Keratinocyte (primary cell): Measurements from ENCODE around the gene CFP. TPM values are rescaled to one million over a fixed set of nuclear protein-coding genes. Genes with fewer than 3 reads are reported as not detected.

Experiments used
- DNase-seq: peaks from one replicate; pipeline ENCODE4 v3.0.0-alpha.2; 2011; ENCODE audit warnings: low read depth, missing footprints, low spot score
- FAIRE-seq: peaks from 2 replicates; lab custom pipeline; 2011; peaks lifted over from hg19 to GRCh38; lab: Jason Lieb, UNC
- H2AFZ ChIP-seq: 2 replicates; pipeline ENCODE4 v1.6.0; 2012; ENCODE audit warnings: low read length, control low read depth, inconsistent platforms; ENCODE audit not compliant: control insufficient read depth
- H3K27ac ChIP-seq: 2 replicates; pipeline ENCODE4 v1.5.1; 2011; ENCODE audit warnings: low read length; ENCODE audit not compliant: control insufficient read depth, insufficient read depth
- H3K27me3 ChIP-seq: 3 replicates; pipeline ENCODE4 v1.6.0; 2011; ENCODE audit warnings: low read length; ENCODE audit not compliant: control insufficient read depth, insufficient read depth; ENCODE audit errors: extremely low read depth
- H3K36me3 ChIP-seq, 2 experiments: 2 replicates in 1 of 2; 3 replicates in 1 of 2; pipeline ENCODE4 v1.5.1; 2011; ENCODE audit warnings: low read length in 2 of 2, mild to moderate bottlenecking in 1 of 2; ENCODE audit not compliant: control insufficient read depth in 2 of 2, insufficient read depth in 2 of 2; ENCODE audit errors: extremely low read depth in 1 of 2
- H3K4me1 ChIP-seq: 3 replicates; pipeline ENCODE4 v1.5.1; 2011; ENCODE audit warnings: low read length; ENCODE audit not compliant: control insufficient read depth, insufficient read depth; ENCODE audit errors: extremely low read depth
- H3K4me2 ChIP-seq: 3 replicates; pipeline ENCODE4 v1.6.0; 2011; ENCODE audit warnings: low read depth, low read length; ENCODE audit not compliant: control insufficient read depth, insufficient read depth; ENCODE audit errors: extremely low read depth
- H3K4me3 ChIP-seq, 3 experiments: fragments of 200-600 bp in 1 of 3; sonication (generic) in 1 of 3; 2 replicates in 2 of 3; 3 replicates in 1 of 3; pipeline ENCODE4 v1.5.1; 2011 to 2016; ENCODE audit warnings: low read length in 3 of 3, mild to moderate bottlenecking in 3 of 3, control low read depth in 2 of 3, inconsistent platforms in 1 of 3, low read depth in 1 of 3, mixed read lengths in 1 of 3, mixed run types in 1 of 3, moderate library complexity in 1 of 3; ENCODE audit not compliant: control insufficient read depth in 2 of 3, insufficient read depth in 2 of 3; ENCODE audit errors: extremely low read depth in 1 of 3
- H3K79me2 ChIP-seq: 2 replicates; pipeline ENCODE4 v1.6.0; 2012; ENCODE audit warnings: low read length; ENCODE audit not compliant: control insufficient read depth, insufficient read depth
- H3K9ac ChIP-seq: 3 replicates; pipeline ENCODE4 v1.6.0; 2011; ENCODE audit warnings: low read length; ENCODE audit not compliant: control insufficient read depth, insufficient read depth; ENCODE audit errors: extremely low read depth
- H3K9me1 ChIP-seq: 3 replicates; pipeline ENCODE4 v1.6.0; 2011; ENCODE audit warnings: low read length; ENCODE audit not compliant: control insufficient read depth, insufficient read depth; ENCODE audit errors: extremely low read depth
- H3K9me3 ChIP-seq: 2 replicates; pipeline ENCODE4 v1.5.1; 2012; ENCODE audit warnings: low read depth, low read length; ENCODE audit not compliant: control insufficient read depth
- H4K20me1 ChIP-seq: 3 replicates; pipeline ENCODE4 v1.6.0; 2011; ENCODE audit warnings: low read length; ENCODE audit not compliant: control insufficient read depth, insufficient read depth; ENCODE audit errors: extremely low read depth
- EZH2 ChIP-seq: IDR thresholded peaks from one replicate; pipeline ENCODE4 v1.6.1; 2012; ENCODE audit warnings: inconsistent platforms, mild to moderate bottlenecking, low read length, moderate library complexity
- dilution Hi-C: fragments of 300-500 bp; cut with MboI; formaldehyde crosslinking; loops from one replicate; pipeline ENCODE4 v1.7.0; 2020; ENCODE audit warnings: low sequenced_read_pairs; ENCODE audit not compliant: extremely low pct_ligation_motif_present
- polyA plus RNA-seq, 5 experiments: library from polyadenylated mRNA; depleted of rRNA in 3 of 5; stranded (reverse) in 3 of 5; stranded (forward) in 1 of 5; unstranded in 1 of 5; fragments of >200 nt; gene quantifications; 1 replicate in 1 of 5; 2 replicates in 3 of 5; 3 replicates in 1 of 5; pipeline versions ENCODE4 v1.2.1 to v1.2.3, GENCODE V29; 2011 to 2012; ENCODE audit warnings: missing spikeins in 2 of 5, low read depth in 1 of 5, low replicate concordance in 1 of 5
- TF ChIP-seq, protein P1 (sequence below), 3 experiments: IDR thresholded peaks in 1 of 3; conservative IDR thresholded peaks in 1 of 3; optimal IDR thresholded peaks in 1 of 3; 2 replicates in 2 of 3; 3 replicates in 1 of 3; pipeline versions ENCODE3 to v1.5.1; 2011; ENCODE audit warnings: low read length in 3 of 3, mild to moderate bottlenecking in 3 of 3, moderate library complexity in 2 of 3, control low read depth in 1 of 3, inconsistent platforms in 1 of 3; ENCODE audit not compliant: insufficient read depth in 2 of 3; ENCODE audit errors: extremely low read depth in 1 of 3

Gene CFP
- polyA plus RNA-seq, 1 donor (not counting 4 experiments of a cell fraction or from before 2014, with no cell fraction given) = 0.04 TPM

DNA sequence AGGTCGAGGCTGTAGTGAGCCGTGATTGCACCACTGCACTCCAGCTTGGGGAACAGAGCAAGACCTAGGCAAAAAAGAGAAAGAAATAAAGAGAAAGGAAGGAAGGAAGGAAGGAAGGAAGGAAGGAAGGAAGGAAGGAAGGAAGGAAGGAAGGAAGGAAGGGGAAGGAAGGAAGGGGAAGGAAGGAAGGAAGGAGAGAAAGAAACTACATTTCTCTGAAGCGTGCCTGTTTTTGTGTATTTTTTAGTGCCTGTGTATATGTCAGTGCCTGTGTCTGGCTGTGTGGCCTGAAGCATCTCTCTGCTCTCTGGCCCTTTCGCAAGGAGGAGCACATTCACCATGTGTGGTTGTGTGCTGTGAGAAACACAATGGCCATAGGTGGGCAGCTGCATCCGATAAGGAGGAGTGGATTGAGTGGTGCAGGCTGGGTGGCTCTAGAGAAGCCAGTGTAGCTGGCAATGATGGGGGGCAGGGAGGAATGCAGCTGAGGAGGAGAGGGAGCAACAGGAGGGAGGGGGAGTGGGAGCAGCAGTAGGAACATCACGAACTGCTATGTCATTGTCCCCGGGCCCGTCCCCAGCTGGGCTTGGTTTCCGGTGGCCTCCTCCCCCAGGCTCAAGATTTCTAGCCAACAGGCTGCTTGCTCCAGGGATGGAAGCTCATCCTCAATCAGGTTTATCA lies 21.5 kb downstream of the CFP start:
- H3K9me1 ChIP-seq = no peaks in the 10 kb centered on the region
- no peaks in the 10 kb centered on the region for H3K9me3 ChIP-seq
- DNase-seq (no peak), FAIRE-seq (no peak)
- no peaks in the 10 kb centered on the region for H3K4me1 ChIP-seq
- H3K4me2 ChIP-seq = no peak overlapping the region
- H3K4me3 ChIP-seq = no peak overlapping the region
- no peaks in the 10 kb centered on the region for H3K79me2 ChIP-seq
- H3K36me3 ChIP-seq = no peaks in the 10 kb centered on the region
- H3K9ac ChIP-seq = no peak overlapping the region
- TF ChIP-seq, protein P1, sequence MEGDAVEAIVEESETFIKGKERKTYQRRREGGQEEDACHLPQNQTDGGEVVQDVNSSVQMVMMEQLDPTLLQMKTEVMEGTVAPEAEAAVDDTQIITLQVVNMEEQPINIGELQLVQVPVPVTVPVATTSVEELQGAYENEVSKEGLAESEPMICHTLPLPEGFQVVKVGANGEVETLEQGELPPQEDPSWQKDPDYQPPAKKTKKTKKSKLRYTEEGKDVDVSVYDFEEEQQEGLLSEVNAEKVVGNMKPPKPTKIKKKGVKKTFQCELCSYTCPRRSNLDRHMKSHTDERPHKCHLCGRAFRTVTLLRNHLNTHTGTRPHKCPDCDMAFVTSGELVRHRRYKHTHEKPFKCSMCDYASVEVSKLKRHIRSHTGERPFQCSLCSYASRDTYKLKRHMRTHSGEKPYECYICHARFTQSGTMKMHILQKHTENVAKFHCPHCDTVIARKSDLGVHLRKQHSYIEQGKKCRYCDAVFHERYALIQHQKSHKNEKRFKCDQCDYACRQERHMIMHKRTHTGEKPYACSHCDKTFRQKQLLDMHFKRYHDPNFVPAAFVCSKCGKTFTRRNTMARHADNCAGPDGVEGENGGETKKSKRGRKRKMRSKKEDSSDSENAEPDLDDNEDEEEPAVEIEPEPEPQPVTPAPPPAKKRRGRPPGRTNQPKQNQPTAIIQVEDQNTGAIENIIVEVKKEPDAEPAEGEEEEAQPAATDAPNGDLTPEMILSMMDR (optimal IDR thresholded peaks at IDR 0.05 in 1 of 3, IDR thresholded peaks at IDR 0.05 in 1 of 3, conservative IDR thresholded peaks at IDR 0.05 in 1 of 3; ENCODE audit: extremely low read depth in 1 of 3, insufficient read depth in 2 of 3, low read length in 3 of 3) = no peak
- TF ChIP-seq EZH2 = no peak
- H2AFZ ChIP-seq = no peak overlapping the region
- dilution Hi-C loops = no loop called here
- no peaks in the 10 kb centered on the region for H4K20me1 ChIP-seq
- H3K27ac ChIP-seq = no peak overlapping the region
- H3K27me3 ChIP-seq = no peaks in the 10 kb centered on the region

DNA sequence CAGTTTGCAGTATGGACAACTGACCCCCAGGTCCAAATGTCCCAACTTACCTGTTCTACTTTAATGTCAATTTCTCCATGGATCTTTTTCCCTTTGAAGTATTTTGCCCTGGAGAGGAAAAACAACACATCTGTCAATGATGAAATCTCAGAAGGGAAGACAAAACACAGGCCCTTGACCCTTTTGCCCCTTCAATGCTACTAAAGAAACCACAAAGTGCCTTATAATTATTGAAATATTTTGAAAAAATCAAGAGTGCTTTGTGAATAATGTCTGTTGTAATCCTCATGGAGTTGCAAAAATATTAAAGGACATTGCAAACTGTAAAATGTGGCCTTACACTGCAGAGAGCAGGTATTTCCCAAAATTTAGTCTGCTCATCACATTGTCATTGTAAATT lies 22.6 kb downstream of the CFP start:
- Histone ChIP-seq H3K9ac (no peak overlapping the region), H3K36me3 (no peaks in the 10 kb centered on the region), H3K4me2 (no peak overlapping the region), H3K9me3 (no peaks in the 10 kb centered on the region), H3K9me1 (no peaks in the 10 kb centered on the region), H3K4me3 (no peak overlapping the region), H2AFZ (no peak overlapping the region), H4K20me1 (no peaks in the 10 kb centered on the region), H3K27me3 (no peaks in the 10 kb centered on the region), H3K27ac (no peak overlapping the region), H3K79me2 (no peaks in the 10 kb centered on the region), H3K4me1 (no peaks in the 10 kb centered on the region)
- TF ChIP-seq, protein P1 (optimal IDR thresholded peaks at IDR 0.05 in 1 of 3, IDR thresholded peaks at IDR 0.05 in 1 of 3, conservative IDR thresholded peaks at IDR 0.05 in 1 of 3; ENCODE audit: extremely low read depth in 1 of 3, insufficient read depth in 2 of 3, low read length in 3 of 3) = no peak
- TF ChIP-seq EZH2 = no peak
- no peak for FAIRE-seq
- dilution Hi-C loops = no loop called here
- no peak for DNase-seq
